Measurements from ENCODE around the gene TRIM71. TPM values are rescaled to one million over a fixed set of nuclear protein-coding genes. Genes with fewer than 3 reads are reported as not detected.
"Not testable (repeated sequence)": the region's sequence is repeated elsewhere in the genome, so short reads cannot be mapped to it uniquely, and the experiment has no call there.

Gene TRIM71
- polyA plus RNA-seq, 1 donor from 2014 or later, result 4.0 TPM

DNA sequence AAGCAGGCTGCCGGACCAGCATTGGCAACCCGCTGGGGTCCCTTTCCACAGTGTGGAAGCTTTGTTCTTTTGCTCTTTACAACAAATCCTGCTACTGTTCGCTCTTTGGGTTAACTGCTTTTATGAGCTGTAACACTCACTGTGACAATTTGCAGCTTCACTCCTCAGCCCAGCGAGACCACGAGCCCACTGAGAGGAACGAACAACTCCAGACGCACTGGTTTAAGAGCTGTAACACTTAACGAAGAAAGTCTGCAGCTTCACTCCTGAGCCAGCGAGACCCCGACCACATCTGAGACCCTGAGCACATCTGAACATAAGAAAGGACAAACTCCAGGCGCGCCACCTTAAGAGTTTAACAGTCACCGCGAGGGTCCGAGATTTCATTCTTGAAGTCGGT lies 122.9 kb downstream of the TRIM71 start:
- no peaks in the 10 kb centered on the region for H3K36me3 ChIP-seq (ENCODE audit: insufficient read depth, low read length)
- H3F3A ChIP-seq (ENCODE audit: insufficient read depth, low read length, poor library complexity, severe bottlenecking), result no peaks in the 10 kb centered on the region
- no peaks in the 10 kb centered on the region for H4K20me1 ChIP-seq (ENCODE audit: insufficient read depth)
- H3K9me3 ChIP-seq (ENCODE audit: low read length), result no peaks in the 10 kb centered on the region
- no peaks in the 10 kb centered on the region for H3K27me3 ChIP-seq (ENCODE audit: insufficient read depth, low read depth, low read length)
- H3K9ac ChIP-seq (ENCODE audit: low read length), result no peak overlapping the region
- no peak overlapping the region for H2AFZ ChIP-seq (ENCODE audit: low read depth, low read length)
- H3K79me2 ChIP-seq (replicated peaks; ENCODE audit: insufficient read depth, low read length), result no peaks in the 10 kb centered on the region
- H3K4me2 ChIP-seq (ENCODE audit: low read length), result no peak overlapping the region
- H3K27ac ChIP-seq (ENCODE audit: low read length), result no peak overlapping the region
- TF ChIP-seq EZH2 (IDR thresholded peaks at IDR 0.05; ENCODE audit: borderline replicate concordance, insufficient read depth, low read length, poor library complexity, severe bottlenecking) (no peak), TAF1 (IDR thresholded peaks at IDR 0.05; ENCODE audit: low read depth) (no peak), EP300 (conservative IDR thresholded peaks at IDR 0.05; ENCODE audit: poor library complexity, severe bottlenecking) (no peak), RAD21 (conservative IDR thresholded peaks at IDR 0.05) (no peak), SMC3 (conservative IDR thresholded peaks at IDR 0.05; ENCODE audit: poor library complexity) (no peak)
- TF ChIP-seq, protein P1, sequence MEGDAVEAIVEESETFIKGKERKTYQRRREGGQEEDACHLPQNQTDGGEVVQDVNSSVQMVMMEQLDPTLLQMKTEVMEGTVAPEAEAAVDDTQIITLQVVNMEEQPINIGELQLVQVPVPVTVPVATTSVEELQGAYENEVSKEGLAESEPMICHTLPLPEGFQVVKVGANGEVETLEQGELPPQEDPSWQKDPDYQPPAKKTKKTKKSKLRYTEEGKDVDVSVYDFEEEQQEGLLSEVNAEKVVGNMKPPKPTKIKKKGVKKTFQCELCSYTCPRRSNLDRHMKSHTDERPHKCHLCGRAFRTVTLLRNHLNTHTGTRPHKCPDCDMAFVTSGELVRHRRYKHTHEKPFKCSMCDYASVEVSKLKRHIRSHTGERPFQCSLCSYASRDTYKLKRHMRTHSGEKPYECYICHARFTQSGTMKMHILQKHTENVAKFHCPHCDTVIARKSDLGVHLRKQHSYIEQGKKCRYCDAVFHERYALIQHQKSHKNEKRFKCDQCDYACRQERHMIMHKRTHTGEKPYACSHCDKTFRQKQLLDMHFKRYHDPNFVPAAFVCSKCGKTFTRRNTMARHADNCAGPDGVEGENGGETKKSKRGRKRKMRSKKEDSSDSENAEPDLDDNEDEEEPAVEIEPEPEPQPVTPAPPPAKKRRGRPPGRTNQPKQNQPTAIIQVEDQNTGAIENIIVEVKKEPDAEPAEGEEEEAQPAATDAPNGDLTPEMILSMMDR (IDR thresholded peaks at IDR 0.05; ENCODE audit: poor library complexity, severe bottlenecking), result no peak
- no peaks in the 10 kb centered on the region for H3K9me2 ChIP-seq (ENCODE audit: insufficient read depth, low read length)
- no peak overlapping the region for H3K4me3 ChIP-seq (ENCODE audit: low read length)

DNA sequence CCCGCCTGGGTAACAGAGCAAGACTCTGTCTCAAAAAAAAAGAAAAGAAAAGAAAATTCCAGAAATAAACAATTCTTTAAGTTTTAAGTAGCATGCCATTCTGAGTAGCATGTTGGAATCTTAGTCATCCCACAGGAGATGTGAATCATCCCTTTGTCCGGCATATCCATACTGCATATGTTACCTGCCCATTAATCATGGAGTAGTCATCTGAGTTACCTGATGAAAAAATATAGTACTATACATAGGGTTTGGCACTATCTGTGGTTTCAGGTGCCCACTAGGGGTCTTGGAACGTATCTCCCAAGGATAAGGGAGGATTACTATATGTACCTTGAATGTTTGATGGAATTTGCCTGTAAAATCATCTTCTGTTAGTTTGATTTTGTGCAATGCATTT lies 127.3 kb downstream of the TRIM71 start:
- Histone ChIP-seq H3K27me3 (ENCODE audit: insufficient read depth, low read depth, low read length) (no peaks in the 10 kb centered on the region), H4K20me1 (ENCODE audit: insufficient read depth) (no peaks in the 10 kb centered on the region), H3K27ac (ENCODE audit: low read length) (no peak overlapping the region), H2AFZ (ENCODE audit: low read depth, low read length) (no peak overlapping the region), H3K4me3 (ENCODE audit: low read length) (no peak overlapping the region), H3K9me2 (ENCODE audit: insufficient read depth, low read length) (no peaks in the 10 kb centered on the region), H3K9me3 (ENCODE audit: low read length) (no peaks in the 10 kb centered on the region), H3K4me2 (ENCODE audit: low read length) (no peak overlapping the region), H3K9ac (ENCODE audit: low read length) (no peak overlapping the region), H3F3A (ENCODE audit: insufficient read depth, low read length, poor library complexity, severe bottlenecking) (no peaks in the 10 kb centered on the region), H3K36me3 (ENCODE audit: insufficient read depth, low read length) (no peaks in the 10 kb centered on the region), H3K79me2 (replicated peaks; ENCODE audit: insufficient read depth, low read length) (no peaks in the 10 kb centered on the region)
- TF ChIP-seq EZH2 (IDR thresholded peaks at IDR 0.05; ENCODE audit: borderline replicate concordance, insufficient read depth, low read length, poor library complexity, severe bottlenecking) (no peak), MXI1 (conservative IDR thresholded peaks at IDR 0.05; ENCODE audit: poor library complexity, severe bottlenecking) (no peak), SMC3 (conservative IDR thresholded peaks at IDR 0.05; ENCODE audit: poor library complexity) (no peak), POLR2AphosphoS5 (IDR thresholded peaks at IDR 0.05) (no peak), TAF1 (IDR thresholded peaks at IDR 0.05; ENCODE audit: low read depth) (no peak), EP300 (conservative IDR thresholded peaks at IDR 0.05; ENCODE audit: poor library complexity, severe bottlenecking) (no peak), RAD21 (conservative IDR thresholded peaks at IDR 0.05) (no peak)
- TF ChIP-seq, protein P2, sequence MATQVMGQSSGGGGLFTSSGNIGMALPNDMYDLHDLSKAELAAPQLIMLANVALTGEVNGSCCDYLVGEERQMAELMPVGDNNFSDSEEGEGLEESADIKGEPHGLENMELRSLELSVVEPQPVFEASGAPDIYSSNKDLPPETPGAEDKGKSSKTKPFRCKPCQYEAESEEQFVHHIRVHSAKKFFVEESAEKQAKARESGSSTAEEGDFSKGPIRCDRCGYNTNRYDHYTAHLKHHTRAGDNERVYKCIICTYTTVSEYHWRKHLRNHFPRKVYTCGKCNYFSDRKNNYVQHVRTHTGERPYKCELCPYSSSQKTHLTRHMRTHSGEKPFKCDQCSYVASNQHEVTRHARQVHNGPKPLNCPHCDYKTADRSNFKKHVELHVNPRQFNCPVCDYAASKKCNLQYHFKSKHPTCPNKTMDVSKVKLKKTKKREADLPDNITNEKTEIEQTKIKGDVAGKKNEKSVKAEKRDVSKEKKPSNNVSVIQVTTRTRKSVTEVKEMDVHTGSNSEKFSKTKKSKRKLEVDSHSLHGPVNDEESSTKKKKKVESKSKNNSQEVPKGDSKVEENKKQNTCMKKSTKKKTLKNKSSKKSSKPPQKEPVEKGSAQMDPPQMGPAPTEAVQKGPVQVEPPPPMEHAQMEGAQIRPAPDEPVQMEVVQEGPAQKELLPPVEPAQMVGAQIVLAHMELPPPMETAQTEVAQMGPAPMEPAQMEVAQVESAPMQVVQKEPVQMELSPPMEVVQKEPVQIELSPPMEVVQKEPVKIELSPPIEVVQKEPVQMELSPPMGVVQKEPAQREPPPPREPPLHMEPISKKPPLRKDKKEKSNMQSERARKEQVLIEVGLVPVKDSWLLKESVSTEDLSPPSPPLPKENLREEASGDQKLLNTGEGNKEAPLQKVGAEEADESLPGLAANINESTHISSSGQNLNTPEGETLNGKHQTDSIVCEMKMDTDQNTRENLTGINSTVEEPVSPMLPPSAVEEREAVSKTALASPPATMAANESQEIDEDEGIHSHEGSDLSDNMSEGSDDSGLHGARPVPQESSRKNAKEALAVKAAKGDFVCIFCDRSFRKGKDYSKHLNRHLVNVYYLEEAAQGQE (IDR thresholded peaks at IDR 0.05; ENCODE audit: borderline replicate concordance), result no peak
- TF ChIP-seq, protein P1 (IDR thresholded peaks at IDR 0.05; ENCODE audit: poor library complexity, severe bottlenecking), result no peak

DNA sequence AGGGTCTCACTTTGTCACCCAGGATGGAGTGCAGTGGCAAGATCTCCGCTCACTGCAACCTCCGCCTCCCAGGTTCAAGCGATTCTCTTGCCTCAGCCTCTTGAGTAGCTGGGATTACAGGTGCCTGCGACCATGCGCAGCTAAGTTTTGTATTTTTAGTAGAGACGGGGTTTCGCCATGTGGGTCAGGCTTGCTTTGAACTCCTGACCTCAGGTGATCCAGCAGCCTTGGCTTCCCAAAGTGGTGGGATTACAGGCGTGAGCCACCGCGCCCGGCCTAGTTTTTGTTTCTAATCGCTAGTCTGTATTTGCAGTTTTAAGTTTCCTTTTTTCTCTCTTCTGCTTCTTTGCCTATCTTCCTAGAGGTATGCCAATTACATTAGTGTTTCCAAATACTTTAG lies 127.8 kb downstream of the TRIM71 start:
- H3K27ac ChIP-seq (ENCODE audit: low read length); H3K4me2 ChIP-seq (ENCODE audit: low read length); H3F3A ChIP-seq (ENCODE audit: insufficient read depth, low read length, poor library complexity, severe bottlenecking); H3K27me3 ChIP-seq (ENCODE audit: insufficient read depth, low read depth, low read length); H3K9ac ChIP-seq (ENCODE audit: low read length); H3K9me3 ChIP-seq (ENCODE audit: low read length); H4K20me1 ChIP-seq (ENCODE audit: insufficient read depth); H2AFZ ChIP-seq (ENCODE audit: low read depth, low read length); H3K9me2 ChIP-seq (ENCODE audit: insufficient read depth, low read length); H3K4me3 ChIP-seq (ENCODE audit: low read length); H3K79me2 ChIP-seq (replicated peaks; ENCODE audit: insufficient read depth, low read length); H3K36me3 ChIP-seq (ENCODE audit: insufficient read depth, low read length): not testable (repeated sequence)
